K562 (cell line): ENCODE data around the gene ADSS1. TPM values are rescaled to one million over a fixed set of nuclear protein-coding genes. Genes with fewer than 3 reads are reported as not detected.
A peak's percentile ranks its signal among the peaks of the same experiment; 100 is the strongest.

Source experiments
- ATAC-seq: fragments of 200-7000 bp; cut with Tn5 transposase; 3 replicates; pipeline ENCODE4 v1.9.1; 2020; ENCODE audit warnings: moderate library complexity
- BruUV-seq: library from RNA; stranded (reverse); fragments of 400-500 nt; replicated peaks from 2 replicates; lab custom pipeline; 2021; lab: Mats Ljungman, UMichigan
- CTCF ChIA-PET: fragments of 300-600 bp; formaldehyde crosslinking; extraction: SDS; loops from one replicate; lab custom pipeline; 2021; ENCODE audit warnings: low intra/inter-chr PET ratio; lab: Yijun Ruan, JAX
- POLR2A ChIA-PET: fragments of 300-600, 350-650 bp; sonication (Branson Sonifier 250); formaldehyde crosslinking; extraction: SDS; loops from one replicate; lab custom pipeline; 2021; ENCODE audit warnings: antibody characterized with exemption, inconsistent platforms; lab: Yijun Ruan, JAX
- DNase-seq, 4 experiments: peaks; one replicate each; pipeline versions ENCODE4 v3.0.0 to v3.0.0-alpha.2; 2011 to 2018; ENCODE audit warnings: low spot score in 3 of 4, mixed read lengths in 3 of 4; ENCODE audit errors: extremely low read depth in 1 of 4
- FAIRE-seq: peaks from 2 replicates; lab custom pipeline; 2011; peaks lifted over from hg19 to GRCh38; lab: Jason Lieb, UNC
- H2AFZ ChIP-seq: 2 replicates; pipeline ENCODE4 v1.6.0; 2011; ENCODE audit warnings: low read depth, low read length, control low read depth, inconsistent platforms
- H3K27ac ChIP-seq: fragments of 200-600 bp; 3 replicates; pipeline ENCODE4 v1.8.0; 2011; ENCODE audit warnings: low read depth, mild to moderate bottlenecking, control low read depth, inconsistent platforms, low read length, moderate library complexity, mixed read lengths; ENCODE audit errors: extremely low read depth
- H3K27me3 ChIP-seq, 2 experiments: fragments of 300-600 bp in 1 of 2; 2 replicates in 1 of 2; 3 replicates in 1 of 2; pipeline versions ENCODE4 v1.6.0 to v1.8.0; 2011; ENCODE audit warnings: inconsistent platforms in 2 of 2, low read length in 2 of 2, mild to moderate bottlenecking in 1 of 2, mixed read lengths in 1 of 2, moderate library complexity in 1 of 2; ENCODE audit not compliant: control insufficient read depth in 2 of 2, insufficient read depth in 2 of 2
- H3K36me3 ChIP-seq: fragments of 300-600 bp; 3 replicates; pipeline ENCODE4 v1.8.0; 2011; ENCODE audit warnings: mild to moderate bottlenecking, low read length, inconsistent platforms; ENCODE audit not compliant: control insufficient read depth, insufficient read depth
- H3K4me1 ChIP-seq, 2 experiments: fragments of 200-600 bp in 1 of 2; replicated peaks in 1 of 2; 2 replicates in 1 of 2; 3 replicates in 1 of 2; pipeline versions ENCODE4 v1.5.1 to v1.8.0; 2011; ENCODE audit warnings: inconsistent platforms in 2 of 2, low read length in 2 of 2, mild to moderate bottlenecking in 1 of 2, mixed read lengths in 1 of 2, moderate library complexity in 1 of 2; ENCODE audit not compliant: control insufficient read depth in 2 of 2, insufficient read depth in 2 of 2
- H3K4me2 ChIP-seq: 2 replicates; pipeline ENCODE4 v1.6.1; 2011; ENCODE audit warnings: low read length, control low read depth, inconsistent platforms, mixed read lengths; ENCODE audit not compliant: insufficient read depth
- H3K4me3 ChIP-seq: fragments of 200-600 bp; sonication (generic), shearing (Covaris generic); 2 replicates; pipeline ENCODE4 v1.5.1; 2016; ENCODE audit warnings: control low read depth, inconsistent platforms
- H3K79me2 ChIP-seq: fragments of 200-600 bp; 3 replicates; pipeline ENCODE4 v1.8.0; 2011; ENCODE audit warnings: low read length, inconsistent platforms; ENCODE audit not compliant: control insufficient read depth, insufficient read depth
- H3K9ac ChIP-seq, 2 experiments: 2 replicates each; pipeline versions ENCODE4 v1.6.0 to v1.6.1; 2011; ENCODE audit warnings: low read depth in 2 of 2, low read length in 2 of 2, control low read depth in 1 of 2, inconsistent platforms in 1 of 2, mild to moderate bottlenecking in 1 of 2, mixed read lengths in 1 of 2; ENCODE audit not compliant: insufficient read depth in 1 of 2
- H3K9me1 ChIP-seq: one replicate; pipeline ENCODE4 v1.6.0; 2011; ENCODE audit warnings: inconsistent platforms, mild to moderate bottlenecking, low read length, moderate library complexity; ENCODE audit not compliant: control insufficient read depth, insufficient read depth
- H3K9me3 ChIP-seq: replicated peaks from 2 replicates; pipeline ENCODE4 v1.5.1; 2011; ENCODE audit warnings: low read depth, low read length, inconsistent platforms; ENCODE audit not compliant: control insufficient read depth, insufficient read depth
- H4K20me1 ChIP-seq: replicated peaks from 2 replicates; pipeline ENCODE4 v1.6.1; 2011; ENCODE audit warnings: low read length, inconsistent platforms, mixed read lengths; ENCODE audit not compliant: control insufficient read depth, insufficient read depth
- CBX1 ChIP-seq: sonication (generic); IDR thresholded peaks from 2 replicates; pipeline ENCODE4 v1.6.1; 2016; ENCODE audit warnings: antibody characterized with exemption, low read depth, mild to moderate bottlenecking
- ELF4 ChIP-seq: fragments of 450-650 bp; formaldehyde crosslinking; IDR thresholded peaks from 2 replicates; pipeline ENCODE4 v1.4.0; 2022; ENCODE audit warnings: missing genetic modification characterization
- ETV5 ChIP-seq: sonication (generic); formaldehyde crosslinking; IDR thresholded peaks from 2 replicates; pipeline ENCODE4 v1.4.0; 2020; ENCODE audit warnings: low read depth, mild to moderate bottlenecking, missing genetic modification reagents
- FOXP1 ChIP-seq: sonication (generic); formaldehyde crosslinking; IDR thresholded peaks from 2 replicates; pipeline ENCODE4 v1.8.0; 2022; ENCODE audit warnings: mild to moderate bottlenecking, missing genetic modification reagents
- HOMEZ ChIP-seq: fragments of 250-450 bp; sonication (Bioruptor Pico); IDR thresholded peaks from 2 replicates; pipeline ENCODE4 v1.4.0; 2020; ENCODE audit warnings: mild to moderate bottlenecking, moderate library complexity
- RBFOX2 ChIP-seq: fragments of 200-400 bp; formaldehyde crosslinking; IDR thresholded peaks from 2 replicates; pipeline ENCODE4 v1.6.1; 2017; ENCODE audit warnings: low read depth, mild to moderate bottlenecking, low read length, moderate library complexity
- SOX6 ChIP-seq: fragments of 450-650 bp; IDR thresholded peaks from 2 replicates; pipeline ENCODE4 v1.6.1; 2014; ENCODE audit warnings: mild to moderate bottlenecking
- ZBTB43 ChIP-seq: sonication (generic); formaldehyde crosslinking; IDR thresholded peaks from 2 replicates; pipeline ENCODE4 v1.8.0; 2023; ENCODE audit warnings: mild to moderate bottlenecking, missing genetic modification reagents
- ZNF583 ChIP-seq: fragments of 250-450 bp; sonication (Bioruptor Pico); IDR thresholded peaks from 2 replicates; pipeline ENCODE4 v1.4.0; 2020
- WGBS: fragments of 100-300 bp; shearing (Covaris generic); methylation state at CpG from one replicate; pipeline ENCODE4 v1.1.6; 2016; ENCODE audit warnings: low coverage, mixed read lengths; ENCODE audit not compliant: insufficient coverage; ENCODE audit errors: missing lambda C conversion rate; 5-methylcytosine and 5-hydroxymethylcytosine counted together
- in situ Hi-C: fragments of 300-500 bp; cut with MboI; formaldehyde crosslinking; loops from 4 replicates; pipeline ENCODE4 v1.15.0; 2018; ENCODE audit warnings: inconsistent platforms, mixed read lengths
- intact Hi-C: fragments of 100-400 bp; cut with micrococcal nuclease; formaldehyde crosslinking; loops from 2 replicates; pipeline ENCODE4 v1.14.2; 2022
- polyA plus RNA-seq, 8 experiments: library from polyadenylated mRNA; depleted of rRNA in 4 of 8; stranded (reverse) in 5 of 8; unstranded in 3 of 8; fragments of >200 nt; fragmentation: Nextera tagmentation in 2 of 8; fragmentation: Illumina TruSeq in 1 of 8; extraction: Ambion mirVana in 2 of 8; extraction: Trizol in 1 of 8; gene quantifications; 2 replicates each; pipeline versions ENCODE4 v1.2.1 to v1.2.3, GENCODE V29; 2011 to 2014; ENCODE audit warnings: inconsistent platforms in 1 of 8, missing spikeins in 1 of 8
- total RNA-seq, 7 experiments: library from RNA; depleted of rRNA in 6 of 7; stranded (reverse); fragments of >200 nt in 6 of 7; fragmentation: Illumina TruSeq in 2 of 7; extraction: Trizol in 2 of 7; gene quantifications; 2 replicates each; pipeline versions ENCODE4 v1.2.1 to v1.2.3, GENCODE V29; 2011 to 2021; ENCODE audit warnings: low replicate concordance in 1 of 7

ADSS1 gene
- total and polyA plus RNA-seq, 9 of the 15 experiments (the other 6 are each of a cell fraction or from before 2014, with no cell fraction given), result 0.53 to 5.9 (median 3.9) TPM

GRCh38 chr14:104754213-104754851 is 30.3 kb downstream of the ADSS1 start (continued):
- no peak for TF ChIP-seq CBX1
- no peak for TF ChIP-seq HOMEZ
- no peak for TF ChIP-seq ZNF583 (CRISPR knock-in tag)
- no peak for TF ChIP-seq ZBTB43 (CRISPR knock-in tag)
- TF ChIP-seq FOXP1 (CRISPR knock-in tag), result no peak
- no peak for TF ChIP-seq ETV5 (CRISPR knock-in tag)

GRCh38 chr14:104755621-104756020 is 31.6 kb downstream of the ADSS1 start:
- no TSS peak for BruUV-seq
- in situ Hi-C loops (no loop called here), intact Hi-C loops (no loop called here)
- Histone ChIP-seq H3K4me2 (no peak overlapping the region), H3K79me2 (peaks cover 26% of the 10 kb centered on the region), H3K9me1 (no peaks in the 10 kb centered on the region), H3K4me3 (no peak overlapping the region), H3K4me1 (peaks cover 9 to 40% of the 10 kb centered on the region in 2 experiments; a peak in 3 of 5 replicates), H2AFZ (no peak overlapping the region), H3K36me3 (peaks cover 52% of the 10 kb centered on the region; the same call in 2 of the 3 replicates), H3K9me3 (0 out of 2 replicates have a peak, but pooled peaks cover 2% of the 10 kb centered on the region), H3K27ac (no peak overlapping the region), H3K9ac (peak overlapping the region in 1 of 2 experiments; percentile 78; a peak in 2 of 4 replicates), H3K27me3 (no peaks in the 10 kb centered on the region), H4K20me1 (0 out of 2 replicates have a peak, but pooled peaks cover 8% of the 10 kb centered on the region)
- ChIA-PET CTCF (no interaction called here), POLR2A (interaction anchor here (0.7 to 1.6 kb wide), 2 partner anchors 13 to 20 kb away, joined by 3 read pairs; no protein-coding TSS in a partner anchor)
- FAIRE-seq (no peak), DNase-seq (no peak), ATAC-seq (no peak)
- TF ChIP-seq ELF4 (no peak), RBFOX2 (0 out of 2 replicates have a peak, but pooled peaks have one; percentile 10), SOX6 (no peak)
- 98% methylated on average over 5 of the region's 11 CpGs for WGBS
